GM19023 (cell line): ENCODE data around the gene STK36.
"Not testable (repeated sequence)": the region's sequence is repeated elsewhere in the genome, so short reads cannot be mapped to it uniquely, and the experiment has no call there.

ENCODE experiments used
- ATAC-seq: cut with Tn5 transposase; IDR thresholded peaks from one replicate; pipeline ENCODE4 v1.9.1; 2021; ENCODE audit warnings: mild to moderate bottlenecking, moderate library complexity; ENCODE audit not compliant: unreplicated experiment

Gene STK36

GRCh38 chr2:218662827-218663226 is 9.1 kb upstream of the STK36 start:
- no peak for ATAC-seq

GRCh38 chr2:218663901-218664300 is 8.0 kb upstream of the STK36 start:
- no peak for ATAC-seq

- ATAC-seq, result no peak
Observed at GRCh38 chr2:218664653-218665052, 7.2 kb upstream of the STK36 start.

GRCh38 chr2:218671097-218671653 is 711 bp upstream of the STK36 start:
- no peak for ATAC-seq

GRCh38 chr2:218679119-218679518 is 7.2 kb downstream of the STK36 start:
- ATAC-seq, result no peak

GRCh38 chr2:218680061-218680460 is 8.2 kb downstream of the STK36 start:
- ATAC-seq, result no peak

GRCh38 chr2:218687400-218688060 is 15.6 kb downstream of the STK36 start:
- ATAC-seq, result not testable (repeated sequence)

GRCh38 chr2:218691234-218691633 is 19.3 kb downstream of the STK36 start:
- no peak for ATAC-seq

GRCh38 chr2:218694405-218695145 is 22.7 kb downstream of the STK36 start:
- no peak for ATAC-seq

- no peak for ATAC-seq
Observed at GRCh38 chr2:218698885-218699284, 27.0 kb downstream of the STK36 start.

- no peak for ATAC-seq
Observed at GRCh38 chr2:218701806-218702205, 29.9 kb downstream of the STK36 start.

GRCh38 chr2:218703341-218703740 is 31.5 kb downstream of the STK36 start:
- ATAC-seq, result no peak

- ATAC-seq, result no peak
Observed at GRCh38 chr2:218708086-218708485, 36.2 kb downstream of the STK36 start.

- ATAC-seq, result no peak
Observed at GRCh38 chr2:218709908-218710307, 38.0 kb downstream of the STK36 start.

- ATAC-seq, result no peak
Observed at GRCh38 chr2:218710334-218710686, 38.4 kb downstream of the STK36 start.

- ATAC-seq, result peak; percentile 91
Observed at GRCh38 chr2:218710687-218711549, 39.0 kb downstream of the STK36 start, which contains the start of gene TTLL4. Gene TTLL4 (plus strand): TSS chr2:218710835. CDS start chr2:218737677, 26,842 bp downstream.

- no peak for ATAC-seq
Observed at GRCh38 chr2:218711550-218711929, 39.7 kb downstream of the STK36 start.

GRCh38 chr2:218713922-218714321 is 42.0 kb downstream of the STK36 start:
- ATAC-seq, result no peak

- no peak for ATAC-seq
Observed at GRCh38 chr2:218716070-218716469, 44.2 kb downstream of the STK36 start.

GRCh38 chr2:218717262-218717661 is 45.4 kb downstream of the STK36 start:
- no peak for ATAC-seq

- ATAC-seq, result no peak
Observed at GRCh38 chr2:218718058-218718457, 46.2 kb downstream of the STK36 start.
